HG02970 (cell line): ENCODE results near the gene KDM8.

ENCODE experiments used
- ATAC-seq: cut with Tn5 transposase; IDR thresholded peaks from one replicate; pipeline ENCODE4 v1.9.1; 2021; ENCODE audit warnings: mild to moderate bottlenecking, moderate library complexity, moderate number of reproducible peaks; ENCODE audit not compliant: unreplicated experiment, low FRiP score

The KDM8 gene

DNA sequence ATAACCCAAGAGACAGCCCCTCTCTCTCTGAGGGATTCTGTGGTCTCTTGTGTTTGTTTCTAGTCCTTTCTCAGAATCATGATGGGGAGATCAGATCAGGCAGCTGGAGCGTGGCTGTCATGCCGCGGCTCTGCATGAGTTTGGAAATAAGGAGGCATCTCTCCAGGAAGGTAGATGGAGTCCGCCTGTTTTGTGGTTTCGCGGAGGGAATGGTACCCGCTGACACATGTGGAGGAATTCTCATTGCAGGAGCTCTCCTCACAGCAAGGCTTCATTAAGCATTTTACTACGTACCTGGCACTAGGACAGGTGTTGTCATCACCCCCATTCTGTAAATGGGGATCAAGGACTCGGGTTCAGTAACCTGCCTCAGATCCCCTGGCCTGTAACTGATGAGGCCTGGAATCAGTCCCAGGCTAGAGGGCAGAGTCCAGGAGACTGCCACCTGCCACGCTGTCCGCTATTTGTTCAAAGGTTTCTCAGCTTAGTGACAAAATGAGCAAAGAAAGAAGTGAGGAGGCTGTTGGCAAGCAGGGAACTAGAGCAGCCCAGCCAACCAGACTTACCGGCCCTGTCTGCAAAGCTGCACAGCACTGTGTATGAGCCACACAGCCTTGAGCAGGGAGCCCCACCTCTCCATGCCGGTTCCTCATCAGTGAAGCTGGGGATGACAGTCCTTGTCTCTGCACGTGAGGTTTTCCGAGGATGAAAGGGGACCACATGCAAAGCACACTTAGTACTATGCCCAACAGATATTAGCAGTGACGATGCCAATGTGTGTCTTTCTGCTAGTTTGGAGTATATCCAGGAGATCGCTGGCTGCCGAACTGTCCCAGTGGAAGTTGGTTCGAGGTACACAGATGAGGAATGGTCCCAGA is 11.0 kb downstream of the KDM8 start:
- no peak for ATAC-seq

DNA sequence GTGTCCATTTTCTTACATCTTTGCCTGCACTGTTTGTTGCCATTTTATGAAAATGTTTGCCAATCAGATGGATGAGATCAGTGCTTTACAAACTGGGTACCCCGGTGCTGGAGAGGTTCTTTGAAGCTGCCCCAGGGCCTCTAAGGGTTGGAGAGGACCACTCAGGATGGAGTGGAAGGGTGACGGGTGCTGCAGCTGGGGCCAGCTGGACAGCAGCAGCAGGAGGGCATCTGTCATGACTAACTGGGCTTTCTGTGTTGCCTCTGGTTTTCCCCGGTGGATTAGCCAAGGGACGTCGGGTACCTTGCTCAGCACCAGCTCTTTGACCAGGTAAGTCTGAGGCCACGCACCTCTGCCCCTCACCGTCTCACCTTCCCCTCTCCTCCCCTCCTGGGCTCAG is 12.3 kb downstream of the KDM8 start:
- ATAC-seq: no peak

DNA sequence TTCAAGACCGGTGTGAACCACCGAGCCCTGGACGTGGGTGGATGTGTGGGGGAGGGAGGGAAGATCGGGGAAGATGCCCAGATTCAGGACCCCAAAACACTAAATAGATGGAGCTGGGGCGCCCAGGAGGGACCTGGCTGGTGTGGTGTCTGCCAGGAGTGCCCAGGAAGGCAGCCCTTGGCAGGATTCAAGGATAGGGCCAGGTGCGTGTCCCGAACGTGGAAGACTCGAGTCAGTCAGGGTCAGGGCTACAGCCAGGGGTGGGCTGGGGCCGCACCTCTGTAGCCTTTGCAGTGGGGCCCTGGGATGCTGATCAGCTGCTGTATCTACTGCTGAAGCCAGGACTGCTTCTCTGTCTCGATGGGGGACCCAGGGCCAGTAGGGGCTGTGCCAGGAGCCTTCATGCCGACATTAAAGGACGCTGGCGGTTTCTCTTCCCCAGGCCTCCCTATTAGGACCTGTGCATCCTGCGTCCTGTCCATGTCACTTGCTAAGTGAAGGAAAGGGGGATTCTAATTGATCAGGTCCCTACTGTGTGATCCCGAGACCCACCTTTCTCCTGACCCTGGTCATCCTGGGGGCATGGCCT is 13.1 kb downstream of the KDM8 start:
- ATAC-seq: no peak

DNA sequence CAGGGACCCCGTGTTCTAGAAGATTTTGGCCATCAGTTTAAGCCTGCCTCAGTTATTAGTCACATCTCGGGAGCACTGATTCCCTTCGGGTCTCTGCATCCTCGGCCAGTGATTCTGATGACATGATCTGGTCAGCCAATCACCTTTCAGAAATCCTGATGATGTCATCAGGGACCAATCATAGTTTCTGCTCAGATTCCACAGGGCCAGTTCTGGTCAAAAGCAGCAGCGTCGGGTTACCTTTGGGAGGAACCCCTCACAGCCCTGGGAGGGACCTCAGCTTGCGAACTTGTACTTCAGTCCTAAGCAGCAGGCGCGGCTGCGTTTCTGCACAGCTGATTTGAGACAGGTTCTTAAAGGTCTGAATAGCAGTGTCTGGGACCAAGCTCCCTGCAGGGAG is 13.9 kb downstream of the KDM8 start:
- ATAC-seq: no peak

DNA sequence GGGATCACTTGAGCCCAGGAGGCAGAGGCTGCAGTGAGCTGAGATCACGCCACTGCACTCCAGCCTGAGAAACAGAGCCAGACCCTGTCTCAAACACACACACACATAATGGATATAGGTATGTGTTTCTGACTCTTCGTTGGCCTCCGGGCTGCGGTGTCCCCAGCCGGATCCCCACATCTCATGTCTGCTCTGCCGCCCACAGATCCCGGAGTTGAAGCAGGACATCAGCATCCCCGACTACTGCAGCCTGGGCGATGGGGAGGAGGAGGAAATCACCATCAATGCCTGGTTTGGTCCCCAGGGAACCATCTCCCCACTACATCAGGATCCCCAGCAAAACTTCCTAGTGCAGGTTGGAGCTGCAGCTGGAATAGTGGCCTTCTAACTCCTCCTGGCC is 15.4 kb downstream of the KDM8 start:
- no peak for ATAC-seq

DNA sequence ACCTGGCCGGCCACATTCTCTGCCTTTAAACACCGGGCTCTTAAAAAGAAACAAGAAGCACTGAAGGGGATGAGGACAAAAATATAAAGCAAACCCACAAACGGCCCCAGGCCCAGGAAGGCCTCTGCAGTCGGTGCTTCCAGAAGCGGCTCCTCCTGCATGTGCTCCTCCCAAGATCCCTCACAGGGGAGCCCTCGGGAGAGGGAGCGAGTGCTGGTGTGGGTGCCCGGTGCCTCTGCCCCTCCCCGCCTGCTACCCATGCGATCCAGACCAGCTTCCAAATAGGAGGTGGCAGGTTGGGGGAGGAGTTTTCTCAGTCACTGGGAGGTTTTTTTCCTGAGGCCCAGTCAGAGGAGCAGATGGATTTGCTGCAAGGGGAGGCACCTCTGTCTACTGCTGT is 15.8 kb downstream of the KDM8 start:
- no peak for ATAC-seq

DNA sequence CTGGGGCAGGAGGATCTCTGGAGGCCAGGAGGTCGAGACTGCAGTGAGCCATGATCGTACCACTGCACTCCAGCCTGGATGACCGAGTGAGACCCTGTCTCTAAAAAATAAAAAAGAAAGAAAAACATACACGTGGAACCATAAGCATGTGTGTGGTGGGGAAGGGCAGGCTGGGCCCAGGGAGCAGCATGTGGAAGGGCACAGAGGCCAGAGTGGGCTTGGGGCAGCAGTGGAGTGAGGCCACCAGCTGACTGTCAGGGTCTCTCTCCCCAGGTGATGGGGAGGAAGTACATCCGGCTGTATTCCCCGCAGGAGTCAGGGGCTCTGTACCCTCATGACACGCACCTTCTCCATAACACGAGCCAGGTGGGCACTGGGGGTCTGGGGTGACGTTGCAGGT is 16.8 kb downstream of the KDM8 start:
- ATAC-seq: no peak

DNA sequence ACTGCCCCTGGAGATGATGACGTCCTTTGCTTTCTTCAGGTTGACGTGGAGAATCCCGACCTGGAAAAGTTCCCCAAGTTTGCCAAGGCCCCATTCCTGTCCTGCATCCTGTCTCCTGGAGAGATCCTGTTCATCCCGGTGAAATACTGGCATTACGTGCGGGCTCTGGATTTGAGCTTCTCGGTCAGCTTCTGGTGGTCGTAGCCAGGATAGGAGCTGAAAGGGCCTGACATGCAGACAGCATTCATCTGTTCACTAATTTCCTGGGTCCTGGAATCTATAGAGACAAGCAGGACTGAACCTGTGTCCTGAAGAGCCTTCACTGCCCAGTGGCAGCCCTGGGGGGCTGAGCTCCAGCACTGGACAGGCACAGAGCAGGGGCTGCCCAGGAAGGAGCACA is 17.2 kb downstream of the KDM8 start:
- no peak for ATAC-seq

DNA sequence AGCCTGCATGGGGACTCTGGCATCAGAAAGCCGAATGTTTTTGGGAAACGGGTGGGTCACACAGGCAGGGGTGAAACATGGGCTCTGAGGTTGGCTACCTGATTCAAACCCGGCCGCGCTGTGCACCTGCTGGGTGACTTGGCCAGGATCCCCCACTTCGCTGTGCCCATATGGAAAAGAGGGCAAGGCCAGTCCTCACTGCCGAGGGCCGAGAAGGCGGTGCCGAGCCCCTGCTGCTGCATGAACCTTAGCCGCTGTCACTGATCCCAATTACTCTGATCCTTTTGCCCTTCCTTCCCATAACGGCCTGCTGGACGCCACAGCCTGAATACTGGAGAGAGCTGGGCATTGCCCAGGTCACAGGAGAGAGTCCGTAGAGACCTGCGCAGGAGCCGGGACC is 17.7 kb downstream of the KDM8 start:
- no peak for ATAC-seq

DNA sequence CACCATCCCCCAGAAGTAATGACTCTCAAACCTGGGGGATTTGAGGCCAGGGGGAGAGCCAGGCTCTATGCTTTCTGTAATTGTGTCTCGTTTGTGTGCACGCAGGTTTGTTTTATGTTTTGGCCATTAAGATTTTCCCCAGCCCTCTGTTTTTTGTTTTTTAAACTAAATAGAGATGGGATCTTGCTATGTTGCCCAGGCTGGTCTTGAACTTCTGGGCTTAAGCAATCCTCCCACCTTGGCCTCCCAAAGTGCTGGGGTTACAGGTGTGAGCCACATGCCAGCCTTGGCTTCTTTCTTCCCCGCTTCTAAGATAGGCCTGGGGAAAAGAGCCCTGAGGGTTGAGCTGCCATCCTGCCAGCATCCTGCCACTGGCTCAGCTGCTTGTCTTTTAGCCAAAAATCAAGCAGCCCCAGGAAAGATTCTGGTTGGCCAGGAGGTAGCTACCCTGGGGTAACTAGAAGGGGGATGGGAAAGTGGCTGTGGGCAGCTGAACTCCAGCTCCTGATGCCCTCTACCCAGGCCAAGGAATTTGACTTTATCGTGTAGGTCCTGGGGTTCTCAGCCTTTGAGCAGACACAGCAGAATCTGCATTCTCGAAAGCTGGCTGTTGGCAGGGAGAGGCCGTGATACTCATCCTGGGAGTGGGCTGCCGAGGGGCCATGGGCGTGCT is 18.4 kb downstream of the KDM8 start:
- no peak for ATAC-seq

DNA sequence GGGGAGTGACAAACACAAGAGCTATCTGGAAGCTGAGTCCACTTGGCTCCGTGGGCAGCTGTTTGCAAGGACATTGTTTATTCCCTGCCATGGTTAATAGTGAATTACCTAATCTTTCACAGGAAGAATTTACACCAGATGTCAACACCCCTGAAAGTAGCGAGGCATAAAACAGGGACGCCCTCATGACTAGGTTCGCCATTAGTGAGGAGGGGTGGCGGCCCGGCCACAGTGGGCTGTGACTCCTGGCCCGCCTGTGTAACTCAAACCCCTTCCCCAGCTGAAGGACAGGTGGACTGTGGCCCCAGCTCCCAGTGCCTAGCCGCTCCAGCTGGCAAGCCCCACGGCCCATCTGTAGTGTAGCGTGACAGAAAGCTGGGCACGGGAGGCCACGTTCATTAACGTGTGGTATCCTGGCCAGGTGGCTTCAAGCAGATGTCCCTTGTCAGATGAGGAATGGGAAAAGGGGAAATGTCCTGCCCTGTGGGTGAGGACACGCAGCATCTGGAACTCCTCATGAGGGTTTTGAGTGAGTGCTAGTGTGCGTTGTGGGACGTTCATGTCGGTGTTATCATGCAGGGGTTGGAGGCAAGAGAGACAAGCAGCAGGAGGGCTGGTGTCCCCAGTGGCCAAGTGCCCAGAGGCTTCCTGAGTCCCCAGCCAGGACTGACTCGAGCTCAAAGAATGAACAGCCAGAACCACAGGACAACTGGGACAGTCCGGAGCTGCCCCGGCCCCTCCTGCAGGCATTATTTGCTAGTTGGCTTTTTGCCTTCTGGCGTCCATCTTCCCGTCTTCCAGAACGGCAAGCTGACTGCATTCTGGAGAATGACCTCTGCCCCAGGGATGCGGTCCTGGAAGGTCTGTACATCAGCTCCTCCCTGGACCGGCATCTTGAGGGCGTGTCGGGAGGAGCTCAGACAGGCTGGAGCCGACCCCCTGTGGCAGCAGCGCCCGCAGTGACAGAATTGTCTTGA is 19.2 kb downstream of the KDM8 start:
- no peak for ATAC-seq

DNA sequence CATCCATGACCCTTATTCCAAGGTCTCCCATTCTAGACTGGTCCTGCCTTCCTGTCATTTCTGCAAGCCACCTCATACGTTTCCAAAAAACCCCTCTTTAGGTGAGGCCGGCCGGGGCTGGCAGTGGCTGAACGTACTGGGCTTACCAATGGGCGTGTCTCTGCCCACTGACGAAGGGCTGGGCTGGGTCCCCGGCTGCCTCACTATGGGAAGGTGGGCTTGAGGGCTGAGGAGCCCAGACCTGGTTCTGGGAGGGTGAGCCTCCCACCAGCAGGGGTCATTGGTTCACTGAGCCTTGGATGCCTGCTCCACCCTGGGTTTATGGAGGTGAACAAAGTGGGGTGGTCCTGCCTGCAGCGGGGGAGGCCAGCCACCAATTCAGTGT is 19.9 kb downstream of the KDM8 start:
- ATAC-seq: no peak

DNA sequence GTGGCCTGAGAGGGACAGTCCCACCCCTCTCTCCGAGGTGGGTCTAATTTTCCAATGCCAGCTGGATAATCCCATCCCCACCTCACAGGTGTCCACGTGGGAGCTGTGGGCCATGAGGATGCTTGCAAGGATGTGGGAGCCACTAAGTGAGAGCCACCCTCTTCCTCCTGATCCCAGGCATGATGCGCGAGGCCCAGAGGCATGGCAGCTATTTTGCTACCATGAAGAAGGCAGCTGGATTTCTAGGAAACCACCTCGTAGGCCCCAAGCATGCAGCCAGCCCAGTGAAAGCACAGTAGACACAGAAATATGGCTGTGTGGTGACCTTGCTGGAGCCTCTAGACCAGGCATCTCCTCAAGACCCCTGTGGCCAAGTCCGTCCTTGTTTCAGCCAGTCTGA is 20.4 kb downstream of the KDM8 start:
- no peak for ATAC-seq

DNA sequence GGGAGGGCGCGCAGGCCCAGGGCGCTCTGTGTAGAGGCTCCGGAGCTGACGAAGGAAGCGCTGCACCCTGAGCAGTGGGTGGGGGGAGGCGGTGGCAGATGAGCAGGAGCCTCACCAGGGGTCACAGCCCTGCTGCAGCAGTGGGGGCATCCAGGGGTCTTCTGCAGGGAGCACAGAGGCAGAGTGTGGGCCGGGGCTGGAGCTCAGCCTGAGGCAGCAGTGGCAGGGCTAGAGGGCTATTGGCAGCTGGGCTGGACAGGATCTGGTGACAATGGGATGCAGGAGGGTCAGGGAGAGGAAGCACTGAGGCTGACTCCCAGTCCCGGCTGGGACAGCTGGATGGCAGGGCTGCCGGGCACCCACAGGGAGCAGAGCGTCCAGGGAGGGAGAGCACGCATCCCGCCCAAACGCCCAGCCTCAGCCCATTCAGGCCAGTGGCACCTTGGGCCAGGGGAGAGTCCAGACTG is 21.0 kb downstream of the KDM8 start:
- ATAC-seq: no peak

DNA sequence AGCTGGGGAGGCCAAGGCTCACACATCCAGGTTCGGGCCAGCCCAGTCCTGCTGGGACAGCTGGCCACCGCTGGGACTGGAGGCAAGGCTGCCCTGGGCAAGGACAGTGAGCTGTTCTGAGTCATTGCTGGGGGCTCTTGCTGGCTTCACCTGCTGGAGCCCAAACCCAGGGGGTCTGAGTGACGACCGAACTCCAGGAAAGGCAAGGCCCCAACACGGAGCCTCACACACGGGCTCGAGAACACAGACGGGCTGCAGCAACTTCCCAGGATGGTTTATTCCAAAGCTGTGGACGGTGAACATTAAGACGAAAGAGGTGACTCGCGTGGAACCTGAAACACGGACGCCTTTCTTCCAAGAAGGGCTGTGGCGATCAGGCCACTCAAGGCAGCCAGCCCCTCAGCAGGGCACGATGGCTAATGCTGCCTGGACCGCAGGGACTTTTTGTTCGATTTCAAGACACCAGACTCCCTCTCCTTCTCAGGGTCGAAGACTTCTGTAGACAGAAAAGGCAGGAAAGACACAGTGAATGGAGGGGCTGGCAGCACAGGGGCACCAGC is 21.5 kb downstream of the KDM8 start:
- ATAC-seq: no peak

DNA sequence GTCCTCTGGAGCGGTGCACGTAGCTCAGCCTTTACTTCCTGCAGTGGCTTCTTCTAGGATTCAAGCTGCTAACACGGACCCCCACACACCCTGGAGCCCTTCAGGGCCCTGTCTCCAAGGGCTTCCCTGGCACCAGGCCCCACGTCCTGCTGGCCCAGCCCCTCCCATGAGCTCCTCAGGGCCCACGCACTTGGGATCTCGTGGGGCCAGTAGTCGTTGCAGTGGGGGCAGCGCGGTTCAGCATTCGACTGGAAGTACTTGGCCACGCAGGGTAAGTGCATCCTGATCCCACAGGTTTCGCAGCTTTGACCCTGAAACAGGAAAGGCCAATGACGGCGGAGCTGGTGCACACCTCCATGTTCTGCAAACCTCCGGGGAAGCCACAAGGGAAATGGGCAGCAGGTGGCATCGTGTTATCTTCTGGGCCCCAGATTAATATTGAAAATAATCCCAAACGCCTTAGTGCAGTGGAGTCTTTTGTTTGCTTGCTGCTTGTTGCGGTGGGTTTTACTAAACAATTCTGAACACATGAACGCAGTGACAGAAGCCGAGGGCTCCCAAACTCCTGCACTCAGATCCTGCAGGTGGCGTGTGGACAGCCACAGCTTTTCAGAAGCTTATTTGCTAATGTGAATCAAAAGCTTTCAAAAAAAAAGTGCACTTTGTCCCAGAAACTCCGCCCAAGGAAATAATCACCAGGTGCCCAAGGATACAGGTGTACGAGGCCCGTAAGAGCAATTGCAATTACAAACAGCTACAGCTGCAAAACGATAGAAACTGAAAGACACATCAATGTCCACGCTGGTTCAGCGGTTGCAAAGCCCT is 22.4 kb downstream of the KDM8 start:
- no peak for ATAC-seq

DNA sequence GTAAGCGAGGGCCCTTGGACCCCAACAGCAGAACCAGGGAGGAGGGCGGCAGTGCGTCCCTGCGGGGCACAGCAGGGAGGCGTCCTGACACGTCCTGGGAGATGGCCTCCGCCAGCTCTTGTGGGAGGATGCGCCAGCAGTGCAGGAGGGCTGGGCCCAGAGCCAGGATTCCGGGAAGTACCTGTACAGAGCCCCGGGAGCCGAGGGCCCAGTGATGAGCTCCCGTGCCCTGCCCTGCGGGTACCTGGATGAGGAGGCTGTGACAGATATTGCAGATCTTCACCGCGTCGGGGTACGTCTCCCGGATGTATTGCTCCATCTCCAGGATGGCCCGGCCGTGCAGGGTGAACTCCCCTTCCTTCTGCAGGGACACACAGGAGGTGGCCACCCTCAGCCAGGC is 23.1 kb downstream of the KDM8 start:
- no peak for ATAC-seq

DNA sequence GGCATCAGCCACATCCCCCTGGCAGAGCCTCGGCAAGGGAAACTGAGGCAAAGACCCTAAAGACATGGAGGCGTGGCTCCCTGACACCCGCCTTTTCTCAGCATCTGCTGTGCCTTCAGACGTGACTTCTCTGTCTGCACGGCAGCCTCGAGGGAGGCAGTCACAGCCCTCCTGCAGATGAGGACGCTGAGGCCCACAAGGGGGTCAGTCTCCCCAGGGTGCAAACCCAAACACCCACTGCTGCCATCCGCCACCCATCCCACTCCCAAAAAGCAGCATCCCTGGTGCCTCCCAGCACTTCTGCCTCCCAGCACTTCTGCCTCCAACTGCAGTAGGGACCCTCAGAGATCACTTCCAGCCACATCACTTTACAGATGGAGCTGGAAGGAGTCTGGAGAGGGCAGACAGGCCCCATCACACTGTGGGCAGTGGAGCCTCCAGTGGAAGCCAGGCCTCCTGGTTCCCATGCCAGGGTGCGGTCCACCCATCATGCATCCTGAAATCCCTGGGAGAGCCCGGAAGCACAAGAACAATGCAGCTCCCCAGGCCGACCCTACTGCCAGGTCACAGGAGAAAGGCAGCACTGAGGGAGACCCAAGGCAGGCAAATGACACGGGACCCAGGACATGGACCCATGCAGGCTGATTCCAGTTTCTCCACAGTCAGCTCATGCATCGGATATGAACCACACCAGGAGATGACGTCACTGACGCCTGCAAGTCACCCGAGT is 23.8 kb downstream of the KDM8 start:
- no peak for ATAC-seq

DNA sequence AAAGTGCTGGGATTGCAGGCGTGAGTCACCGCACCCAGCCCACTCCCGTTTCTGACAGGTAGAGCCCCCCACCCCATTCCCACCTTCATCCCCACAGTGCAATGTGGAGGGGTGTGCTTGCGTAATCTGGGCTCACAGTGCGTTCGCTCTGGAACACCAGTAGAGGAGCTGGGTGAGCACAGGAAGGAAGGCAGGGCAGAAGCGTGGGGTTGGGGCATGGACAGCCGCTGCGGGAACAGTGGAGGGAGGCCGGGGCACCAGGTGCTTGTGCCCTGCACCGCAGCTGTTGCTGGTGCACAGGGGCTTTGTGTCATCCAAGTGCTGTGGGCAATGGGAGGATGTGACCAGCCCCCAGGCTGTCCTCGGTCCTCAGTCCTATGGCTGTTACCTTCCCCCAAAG is 24.7 kb downstream of the KDM8 start:
- no peak for ATAC-seq
